ENCODE results near the gene HJV. TPM values are rescaled to one million over a fixed set of nuclear protein-coding genes. Genes with fewer than 3 reads are reported as not detected.
"Not testable (repeated sequence)": the region's sequence is repeated elsewhere in the genome, so short reads cannot be mapped to it uniquely, and the experiment has no call there.

HJV gene
- total RNA-seq, 1 experiment from 2014 or later: not detected

DNA sequence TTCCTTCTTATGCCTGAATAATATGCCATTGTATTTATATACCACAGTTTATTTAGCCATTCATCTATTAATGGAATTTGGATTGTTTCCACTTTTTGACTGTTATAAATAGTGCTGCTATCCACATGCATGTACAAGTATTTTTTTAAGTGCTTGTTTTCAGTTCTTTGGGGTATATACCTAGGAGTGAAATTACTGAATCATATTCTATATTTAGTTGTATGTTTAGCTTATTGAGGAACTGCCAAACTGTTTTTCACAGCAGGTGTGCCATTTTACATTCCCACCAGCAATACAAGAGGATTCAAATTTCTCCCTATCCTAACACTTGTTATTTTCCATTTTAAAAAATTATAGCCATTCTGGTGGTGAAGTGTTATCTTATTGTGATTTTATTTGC is 7.6 kb upstream of the HJV start:
- no TSS peak for BruUV-seq (replicated peaks)
- Histone ChIP-seq H3K9me3 (ENCODE audit: control insufficient read depth, insufficient read depth, low read depth, low read length) (no peaks in the 10 kb centered on the region), H3K4me3 (ENCODE audit: low read depth in 2 of 2, low read length in 2 of 2) (no peak overlapping the region), H3K27me3 (ENCODE audit: control insufficient read depth, insufficient read depth, low read length) (no peaks in the 10 kb centered on the region), H3K27ac (ENCODE audit: low read length) (no peak overlapping the region), H3K36me3 (ENCODE audit: control insufficient read depth, insufficient read depth, low read length) (no peaks in the 10 kb centered on the region), H3K4me1 (ENCODE audit: control insufficient read depth, insufficient read depth, low read length) (no peaks in the 10 kb centered on the region)
- DNase-seq (ENCODE audit: low read depth, low spot score) (no peak), ATAC-seq (no peak)
- TF ChIP-seq SIN3A (IDR thresholded peaks at IDR 0.05; ENCODE audit: borderline replicate concordance, insufficient read depth, low read depth, low read length): no peak
- TF ChIP-seq, protein P1, sequence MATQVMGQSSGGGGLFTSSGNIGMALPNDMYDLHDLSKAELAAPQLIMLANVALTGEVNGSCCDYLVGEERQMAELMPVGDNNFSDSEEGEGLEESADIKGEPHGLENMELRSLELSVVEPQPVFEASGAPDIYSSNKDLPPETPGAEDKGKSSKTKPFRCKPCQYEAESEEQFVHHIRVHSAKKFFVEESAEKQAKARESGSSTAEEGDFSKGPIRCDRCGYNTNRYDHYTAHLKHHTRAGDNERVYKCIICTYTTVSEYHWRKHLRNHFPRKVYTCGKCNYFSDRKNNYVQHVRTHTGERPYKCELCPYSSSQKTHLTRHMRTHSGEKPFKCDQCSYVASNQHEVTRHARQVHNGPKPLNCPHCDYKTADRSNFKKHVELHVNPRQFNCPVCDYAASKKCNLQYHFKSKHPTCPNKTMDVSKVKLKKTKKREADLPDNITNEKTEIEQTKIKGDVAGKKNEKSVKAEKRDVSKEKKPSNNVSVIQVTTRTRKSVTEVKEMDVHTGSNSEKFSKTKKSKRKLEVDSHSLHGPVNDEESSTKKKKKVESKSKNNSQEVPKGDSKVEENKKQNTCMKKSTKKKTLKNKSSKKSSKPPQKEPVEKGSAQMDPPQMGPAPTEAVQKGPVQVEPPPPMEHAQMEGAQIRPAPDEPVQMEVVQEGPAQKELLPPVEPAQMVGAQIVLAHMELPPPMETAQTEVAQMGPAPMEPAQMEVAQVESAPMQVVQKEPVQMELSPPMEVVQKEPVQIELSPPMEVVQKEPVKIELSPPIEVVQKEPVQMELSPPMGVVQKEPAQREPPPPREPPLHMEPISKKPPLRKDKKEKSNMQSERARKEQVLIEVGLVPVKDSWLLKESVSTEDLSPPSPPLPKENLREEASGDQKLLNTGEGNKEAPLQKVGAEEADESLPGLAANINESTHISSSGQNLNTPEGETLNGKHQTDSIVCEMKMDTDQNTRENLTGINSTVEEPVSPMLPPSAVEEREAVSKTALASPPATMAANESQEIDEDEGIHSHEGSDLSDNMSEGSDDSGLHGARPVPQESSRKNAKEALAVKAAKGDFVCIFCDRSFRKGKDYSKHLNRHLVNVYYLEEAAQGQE (IDR thresholded peaks at IDR 0.05; ENCODE audit: insufficient read depth in 1 of 2, low read depth in 2 of 2, low read length in 1 of 2): no peak
- TF ChIP-seq, protein P2, sequence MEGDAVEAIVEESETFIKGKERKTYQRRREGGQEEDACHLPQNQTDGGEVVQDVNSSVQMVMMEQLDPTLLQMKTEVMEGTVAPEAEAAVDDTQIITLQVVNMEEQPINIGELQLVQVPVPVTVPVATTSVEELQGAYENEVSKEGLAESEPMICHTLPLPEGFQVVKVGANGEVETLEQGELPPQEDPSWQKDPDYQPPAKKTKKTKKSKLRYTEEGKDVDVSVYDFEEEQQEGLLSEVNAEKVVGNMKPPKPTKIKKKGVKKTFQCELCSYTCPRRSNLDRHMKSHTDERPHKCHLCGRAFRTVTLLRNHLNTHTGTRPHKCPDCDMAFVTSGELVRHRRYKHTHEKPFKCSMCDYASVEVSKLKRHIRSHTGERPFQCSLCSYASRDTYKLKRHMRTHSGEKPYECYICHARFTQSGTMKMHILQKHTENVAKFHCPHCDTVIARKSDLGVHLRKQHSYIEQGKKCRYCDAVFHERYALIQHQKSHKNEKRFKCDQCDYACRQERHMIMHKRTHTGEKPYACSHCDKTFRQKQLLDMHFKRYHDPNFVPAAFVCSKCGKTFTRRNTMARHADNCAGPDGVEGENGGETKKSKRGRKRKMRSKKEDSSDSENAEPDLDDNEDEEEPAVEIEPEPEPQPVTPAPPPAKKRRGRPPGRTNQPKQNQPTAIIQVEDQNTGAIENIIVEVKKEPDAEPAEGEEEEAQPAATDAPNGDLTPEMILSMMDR (IDR thresholded peaks at IDR 0.05): no peak
- intact Hi-C loops (cut with micrococcal nuclease; ENCODE audit: unreplicated experiment) (no loop called here), in situ Hi-C loops (cut with HindIII; ENCODE audit: low pct_unique_long_range_greater_than_20kb, low sequenced_read_pairs) (no loop called here)
- ChIA-PET POLR2A (no interaction called here), CTCF (no interaction called here)

DNA sequence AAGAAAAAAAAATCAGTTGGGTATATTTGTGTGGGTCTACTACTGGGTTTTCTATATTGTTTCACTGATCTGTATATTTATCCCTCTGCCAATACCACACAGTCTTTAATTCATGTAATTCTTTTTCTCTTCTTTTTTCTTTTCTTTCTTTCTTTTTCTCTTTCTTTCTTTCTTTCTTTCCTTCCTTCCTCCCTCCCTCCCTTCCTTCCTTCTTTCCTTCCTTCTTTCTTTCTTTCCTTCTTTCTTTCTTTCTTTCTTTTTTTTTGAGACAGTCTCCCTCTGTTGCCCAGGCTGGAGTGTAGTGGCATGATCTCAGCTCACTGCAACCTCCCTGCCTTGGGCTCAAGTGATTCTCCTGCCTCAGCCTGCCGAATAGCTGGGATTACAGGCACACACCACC is 5.1 kb upstream of the HJV start:
- H3K27me3 ChIP-seq (ENCODE audit: control insufficient read depth, insufficient read depth, low read length); DNase-seq (ENCODE audit: low read depth, low spot score); H3K9me3 ChIP-seq (ENCODE audit: control insufficient read depth, insufficient read depth, low read depth, low read length); intact Hi-C loops (cut with micrococcal nuclease; ENCODE audit: unreplicated experiment); BruUV-seq (replicated peaks); H3K4me1 ChIP-seq (ENCODE audit: control insufficient read depth, insufficient read depth, low read length); CTCF ChIA-PET; H3K4me3 ChIP-seq (ENCODE audit: low read depth in 2 of 2, low read length in 2 of 2); H3K27ac ChIP-seq (ENCODE audit: low read length); ATAC-seq; H3K36me3 ChIP-seq (ENCODE audit: control insufficient read depth, insufficient read depth, low read length); in situ Hi-C loops (cut with HindIII; ENCODE audit: low pct_unique_long_range_greater_than_20kb, low sequenced_read_pairs): not testable (repeated sequence)
- POLR2A ChIA-PET: interaction anchor here (0.6 to 0.7 kb wide), 2 partner anchors 23 to 191 kb away, joined by 3 to 14 read pairs; no protein-coding TSS in a partner anchor

DNA sequence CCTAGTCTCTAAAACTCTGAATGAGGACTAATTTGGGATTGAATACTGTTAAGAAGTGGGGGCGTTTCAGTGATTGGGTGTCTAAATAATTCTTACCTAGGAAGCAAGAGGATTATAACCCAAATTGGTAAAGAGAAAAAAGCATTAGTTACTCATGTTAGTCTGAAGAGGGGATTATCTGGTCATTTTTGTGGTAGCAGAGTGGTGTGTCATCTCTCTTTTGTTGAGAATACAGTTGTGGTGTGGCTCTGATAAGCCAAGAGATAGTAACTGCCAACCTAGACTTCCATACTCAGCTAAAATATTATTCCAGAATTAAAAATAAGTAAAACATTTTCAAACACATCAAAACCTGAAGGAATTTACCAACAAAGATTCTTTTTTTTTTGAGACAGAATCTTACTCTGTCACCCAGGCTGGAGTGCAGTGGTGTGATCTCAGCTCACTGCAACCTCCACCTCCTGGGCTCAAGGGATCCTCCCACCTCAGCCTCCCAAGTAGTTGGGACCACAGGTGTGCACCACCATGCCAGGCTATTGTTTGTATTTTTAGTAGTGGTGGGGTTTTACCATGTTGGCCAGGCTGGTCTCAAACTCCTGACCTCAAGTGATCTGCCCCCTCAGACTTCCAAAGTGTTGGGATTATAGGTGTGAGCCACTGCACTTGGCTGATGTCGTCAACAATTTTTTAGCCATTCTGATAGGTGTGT is 4.4 kb upstream of the HJV start:
- H3K27me3 ChIP-seq (ENCODE audit: control insufficient read depth, insufficient read depth, low read length); POLR2A ChIA-PET; H3K4me3 ChIP-seq (ENCODE audit: low read depth in 2 of 2, low read length in 2 of 2); H3K36me3 ChIP-seq (ENCODE audit: control insufficient read depth, insufficient read depth, low read length); intact Hi-C loops (cut with micrococcal nuclease; ENCODE audit: unreplicated experiment); CTCF ChIA-PET; H3K9me3 ChIP-seq (ENCODE audit: control insufficient read depth, insufficient read depth, low read depth, low read length); DNase-seq (ENCODE audit: low read depth, low spot score); ATAC-seq; H3K27ac ChIP-seq (ENCODE audit: low read length); in situ Hi-C loops (cut with HindIII; ENCODE audit: low pct_unique_long_range_greater_than_20kb, low sequenced_read_pairs); H3K4me1 ChIP-seq (ENCODE audit: control insufficient read depth, insufficient read depth, low read length); BruUV-seq (replicated peaks): not testable (repeated sequence)

Measured in Panc1 (cell line).